HEK293 (cell line): ENCODE data around the gene ACBD3.
A peak's percentile ranks its signal among the peaks of the same experiment; 100 is the strongest.

ENCODE experiments used
- CTCF ChIA-PET: fragments of 350-600 bp; formaldehyde crosslinking; extraction: SDS; loops from one replicate; lab custom pipeline; 2021; ENCODE audit warnings: antibody characterized with exemption; lab: Yijun Ruan, JAX
- POLR2A ChIA-PET: fragments of 300-600 bp; formaldehyde crosslinking; extraction: SDS; loops from one replicate; lab custom pipeline; 2020; ENCODE audit warnings: antibody characterized with exemption, inconsistent platforms; lab: Yijun Ruan, JAX
- H3K27ac ChIP-seq: fragments of 200-500 bp; sonication (Bioruptor generic); 2 replicates; pipeline ENCODE4 v1.5.1; 2014; ENCODE audit warnings: low read depth, low read length, control low read depth, inconsistent platforms; ENCODE audit errors: extremely low read depth
- H3K36me3 ChIP-seq, 2 experiments: fragments of 200-500 bp in 1 of 2; sonication (Bioruptor generic) in 1 of 2; 1 replicate in 1 of 2; 2 replicates in 1 of 2; pipeline ENCODE4 v1.5.1; 2014 to 2017; ENCODE audit warnings: inconsistent platforms in 2 of 2, low read length in 2 of 2; ENCODE audit not compliant: control insufficient read depth in 2 of 2, insufficient read depth in 1 of 2
- H3K4me1 ChIP-seq: fragments of 200-500 bp; sonication (Bioruptor generic); 2 replicates; pipeline ENCODE4 v1.5.1; 2014; ENCODE audit warnings: mild to moderate bottlenecking, low read length, inconsistent platforms; ENCODE audit not compliant: control insufficient read depth, insufficient read depth
- H3K4me3 ChIP-seq: 2 replicates; pipeline ENCODE4 v1.5.1; 2011; ENCODE audit warnings: low read depth, mild to moderate bottlenecking, control low read depth, low read length, moderate library complexity
- H3K9me3 ChIP-seq: fragments of 200-500 bp; sonication (Bioruptor generic); 2 replicates; pipeline ENCODE4 v1.5.1; 2014; ENCODE audit warnings: low read depth, low read length, inconsistent platforms; ENCODE audit not compliant: control insufficient read depth, insufficient read depth
- HOXD13 ChIP-seq: sonication (generic); formaldehyde crosslinking; IDR thresholded peaks from 2 replicates; pipeline ENCODE4 v1.8.0; 2022; ENCODE audit warnings: missing genetic modification reagents, borderline replicate concordance
- KLF9 ChIP-seq: fragments of 450-650 bp; formaldehyde crosslinking; IDR thresholded peaks from 2 replicates; pipeline ENCODE4 v1.5.1; 2016; ENCODE audit warnings: missing biosample characterization, missing genetic modification characterization, low read depth
- PRDM10 ChIP-seq: fragments of 450-650 bp; formaldehyde crosslinking; IDR thresholded peaks from 2 replicates; pipeline ENCODE4 v1.5.1; 2016; ENCODE audit warnings: missing biosample characterization, missing genetic modification characterization
- SCRT1 ChIP-seq: fragments of 450-650 bp; formaldehyde crosslinking; IDR thresholded peaks from 2 replicates; pipeline ENCODE4 v1.5.1; 2016; ENCODE audit warnings: missing biosample characterization, missing genetic modification characterization, borderline replicate concordance
- ZNF146 ChIP-seq: fragments of 450-650 bp; formaldehyde crosslinking; IDR thresholded peaks from 2 replicates; pipeline ENCODE4 v1.5.1; 2016; ENCODE audit warnings: missing biosample characterization, missing genetic modification characterization
- ZNF324 ChIP-seq: fragments of 450-650 bp; formaldehyde crosslinking; IDR thresholded peaks from 2 replicates; pipeline ENCODE4 v1.5.1; 2016; ENCODE audit warnings: missing biosample characterization, missing genetic modification characterization
- ZNF558 ChIP-seq: fragments of 450-650 bp; formaldehyde crosslinking; IDR thresholded peaks from 2 replicates; pipeline ENCODE4 v1.5.1; 2016; ENCODE audit warnings: missing biosample characterization, missing genetic modification characterization
- ZNF670 ChIP-seq: fragments of 450-650 bp; formaldehyde crosslinking; IDR thresholded peaks from 2 replicates; pipeline ENCODE4 v1.5.1; 2016; ENCODE audit warnings: missing biosample characterization, missing genetic modification characterization, low read depth
- ZNF704 ChIP-seq: fragments of 450-650 bp; formaldehyde crosslinking; IDR thresholded peaks from 2 replicates; pipeline ENCODE4 v1.5.1; 2016; ENCODE audit warnings: missing biosample characterization, missing genetic modification characterization
- TF ChIP-seq, protein P1 (sequence below): fragments of 450-650 bp; formaldehyde crosslinking; IDR thresholded peaks from 2 replicates; pipeline ENCODE4 v1.5.1; 2016; ENCODE audit warnings: missing biosample characterization, missing genetic modification characterization
- TF ChIP-seq, protein P2 (sequence below): fragments of 450-650 bp; formaldehyde crosslinking; IDR thresholded peaks from 2 replicates; pipeline ENCODE4 v1.5.1; 2016; ENCODE audit warnings: missing biosample characterization, missing genetic modification characterization, borderline replicate concordance

Gene ACBD3

GRCh38 chr1:226209307-226210059, 22.9 kb upstream of the ACBD3 start:
- Histone ChIP-seq H3K36me3 (no peaks in the 10 kb centered on the region), H3K9me3 (no peaks in the 10 kb centered on the region), H3K27ac (no peak overlapping the region), H3K4me3 (no peak overlapping the region), H3K4me1 (no peaks in the 10 kb centered on the region)
- TF ChIP-seq PRDM10: 0 out of 2 replicates have a peak, but pooled peaks have one; percentile 25
- no peak for TF ChIP-seq SCRT1 (tag by site-specific recombination)
- ChIA-PET CTCF (interaction anchor here (0.7 to 4.1 kb wide), 5 partner anchors 12 to 317 kb away, joined by 3 to 17 read pairs (median 4); partner anchors contain the start of gene MIXL1), POLR2A (no interaction called here)

GRCh38 chr1:226207048-226207447, 20.5 kb upstream of the ACBD3 start:
- Histone ChIP-seq H3K27ac (no peak overlapping the region), H3K9me3 (no peaks in the 10 kb centered on the region), H3K4me3 (no peak overlapping the region), H3K36me3 (no peaks in the 10 kb centered on the region), H3K4me1 (no peaks in the 10 kb centered on the region)
- POLR2A ChIA-PET: no interaction called here
- TF ChIP-seq ZNF704 (no peak), ZNF146 (tag by site-specific recombination) (peak; percentile 94), ZNF324 (tag by site-specific recombination) (no peak), ZNF670 (no peak), ZNF558 (no peak), HOXD13 (CRISPR knock-in tag) (no peak), KLF9 (no peak)
- TF ChIP-seq, protein P1, sequence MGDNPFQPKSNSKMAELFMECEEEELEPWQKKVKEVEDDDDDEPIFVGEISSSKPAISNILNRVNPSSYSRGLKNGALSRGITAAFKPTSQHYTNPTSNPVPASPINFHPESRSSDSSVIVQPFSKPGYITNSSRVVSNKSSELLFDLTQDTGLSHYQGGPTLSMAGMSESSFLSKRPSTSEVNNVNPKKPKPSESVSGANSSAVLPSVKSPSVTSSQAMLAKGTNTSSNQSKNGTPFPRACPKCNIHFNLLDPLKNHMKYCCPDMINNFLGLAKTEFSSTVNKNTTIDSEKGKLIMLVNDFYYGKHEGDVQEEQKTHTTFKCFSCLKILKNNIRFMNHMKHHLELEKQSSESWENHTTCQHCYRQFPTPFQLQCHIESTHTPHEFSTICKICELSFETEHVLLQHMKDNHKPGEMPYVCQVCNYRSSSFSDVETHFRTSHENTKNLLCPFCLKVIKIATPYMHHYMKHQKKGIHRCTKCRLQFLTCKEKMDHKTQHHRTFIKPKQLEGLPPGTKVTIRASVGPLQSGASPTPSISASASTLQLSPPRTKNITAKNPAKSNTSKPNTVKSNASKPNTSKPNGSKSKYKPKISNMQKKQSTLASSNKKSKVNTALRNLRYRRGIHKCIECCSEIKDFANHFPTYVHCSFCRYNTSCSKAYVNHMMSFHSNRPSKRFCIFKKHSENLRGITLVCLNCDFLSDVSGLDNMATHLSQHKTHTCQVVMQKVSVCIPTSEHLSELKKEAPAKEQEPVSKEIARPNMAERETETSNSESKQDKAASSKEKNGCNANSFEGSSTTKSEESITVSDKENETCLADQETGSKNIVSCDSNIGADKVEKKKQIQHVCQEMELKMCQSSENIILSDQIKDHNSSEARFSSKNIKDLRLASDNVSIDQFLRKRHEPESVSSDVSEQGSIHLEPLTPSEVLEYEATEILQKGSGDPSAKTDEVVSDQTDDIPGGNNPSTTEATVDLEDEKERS: no peak
- TF ChIP-seq, protein P2, sequence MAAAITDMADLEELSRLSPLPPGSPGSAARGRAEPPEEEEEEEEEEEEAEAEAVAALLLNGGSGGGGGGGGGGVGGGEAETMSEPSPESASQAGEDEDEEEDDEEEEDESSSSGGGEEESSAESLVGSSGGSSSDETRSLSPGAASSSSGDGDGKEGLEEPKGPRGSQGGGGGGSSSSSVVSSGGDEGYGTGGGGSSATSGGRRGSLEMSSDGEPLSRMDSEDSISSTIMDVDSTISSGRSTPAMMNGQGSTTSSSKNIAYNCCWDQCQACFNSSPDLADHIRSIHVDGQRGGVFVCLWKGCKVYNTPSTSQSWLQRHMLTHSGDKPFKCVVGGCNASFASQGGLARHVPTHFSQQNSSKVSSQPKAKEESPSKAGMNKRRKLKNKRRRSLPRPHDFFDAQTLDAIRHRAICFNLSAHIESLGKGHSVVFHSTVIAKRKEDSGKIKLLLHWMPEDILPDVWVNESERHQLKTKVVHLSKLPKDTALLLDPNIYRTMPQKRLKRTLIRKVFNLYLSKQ (tag by site-specific recombination): no peak
- CTCF ChIA-PET: interaction anchor here (0.6 to 1.8 kb wide), 2 partner anchors 11 to 20 kb away, joined by 3 to 13 read pairs; no protein-coding TSS in a partner anchor
